ENCODE measurements around the gene ANXA11. TPM values are rescaled to one million over a fixed set of nuclear protein-coding genes. Genes with fewer than 3 reads are reported as not detected.

ANXA11 gene
- total RNA-seq, 4 donors from 2014 or later: 126 to 213 (median 166) TPM

GRCh38 chr10:80182986-80183385 is 22.4 kb downstream of the ANXA11 start:
- H3K36me3 ChIP-seq: peaks cover 0 to 7% (median 0%) of the 10 kb centered on the region in 4 donors
- no peak overlapping the region for H3K4me3 ChIP-seq
- WGBS: 56% methylated on average over 4 of the region's 6 CpGs
- TF ChIP-seq POLR2AphosphoS5 (IDR thresholded peaks at IDR 0.05): no peak
- no peak for TF ChIP-seq CTCF (IDR thresholded peaks at IDR 0.05)
- no peak for TF ChIP-seq POLR2A (IDR thresholded peaks at IDR 0.05; ENCODE audit: low read depth)
- TF ChIP-seq EP300 (IDR thresholded peaks at IDR 0.05): no peak
- H3K4me1 ChIP-seq: peaks cover 77 to 89% (median 81%) of the 10 kb centered on the region in 4 donors
- H3K9me3 ChIP-seq: no peaks in the 10 kb centered on the region
- no peaks in the 10 kb centered on the region for H3K27me3 ChIP-seq
- no peak for DNase-seq (ENCODE audit: extremely low spot score)
- intact Hi-C loops (cut with DNase I): no loop called here
- no peak overlapping the region for H3K27ac ChIP-seq (replicated peaks in 1 of 4)

- intact Hi-C loops (cut with DNase I): no loop called here
- 82% methylated on average over 12 of the region's 12 CpGs for WGBS
- H3K4me3 ChIP-seq: no peak overlapping the region
- H3K27me3 ChIP-seq: no peaks in the 10 kb centered on the region
- TF ChIP-seq POLR2AphosphoS5 (IDR thresholded peaks at IDR 0.05) (no peak), CTCF (IDR thresholded peaks at IDR 0.05) (no peak), POLR2A (IDR thresholded peaks at IDR 0.05; ENCODE audit: low read depth) (no peak), EP300 (IDR thresholded peaks at IDR 0.05) (no peak)
- H3K36me3 ChIP-seq: peaks cover 0 to 8% (median 2%) of the 10 kb centered on the region in 4 donors
- H3K27ac ChIP-seq (replicated peaks in 1 of 4): peak overlapping the region in 2 of 4 donors; percentile 9 to 28
- no peak for DNase-seq (ENCODE audit: extremely low spot score)
- H3K9me3 ChIP-seq: no peaks in the 10 kb centered on the region
- peaks cover 56 to 73% (median 65%) of the 10 kb centered on the region in 4 donors for H3K4me1 ChIP-seq
Measured at GRCh38 chr10:80177781-80178636, 27.3 kb downstream of the ANXA11 start.

- H3K27ac ChIP-seq (replicated peaks in 1 of 4): no peak overlapping the region
- peaks cover 7 to 23% (median 16%) of the 10 kb centered on the region in 4 donors for H3K36me3 ChIP-seq
- no peak for DNase-seq (ENCODE audit: extremely low spot score)
- no peak for TF ChIP-seq EP300 (IDR thresholded peaks at IDR 0.05)
- TF ChIP-seq POLR2A (IDR thresholded peaks at IDR 0.05; ENCODE audit: low read depth): no peak
- no peak for TF ChIP-seq POLR2AphosphoS5 (IDR thresholded peaks at IDR 0.05)
- TF ChIP-seq CTCF (IDR thresholded peaks at IDR 0.05): no peak
- 98% methylated on average over 6 of the region's 6 CpGs for WGBS
- no peak overlapping the region for H3K4me3 ChIP-seq
- H3K4me1 ChIP-seq: peaks cover 59 to 72% (median 69%) of the 10 kb centered on the region in 4 donors
- intact Hi-C loops (cut with DNase I): no loop called here
- H3K9me3 ChIP-seq: no peaks in the 10 kb centered on the region
- H3K27me3 ChIP-seq: no peaks in the 10 kb centered on the region
Measured at GRCh38 chr10:80176526-80176925, 28.8 kb downstream of the ANXA11 start.

GRCh38 chr10:80174641-80175395 is 30.5 kb downstream of the ANXA11 start:
- WGBS: 98% methylated on average over 7 of the region's 15 CpGs
- peaks cover 53 to 81% (median 65%) of the 10 kb centered on the region in 4 donors for H3K4me1 ChIP-seq
- H3K4me3 ChIP-seq: no peak overlapping the region
- H3K9me3 ChIP-seq: no peaks in the 10 kb centered on the region
- no peaks in the 10 kb centered on the region for H3K27me3 ChIP-seq
- no peak for DNase-seq (ENCODE audit: extremely low spot score)
- TF ChIP-seq EP300 (IDR thresholded peaks at IDR 0.05) (no peak), POLR2AphosphoS5 (IDR thresholded peaks at IDR 0.05) (no peak), POLR2A (IDR thresholded peaks at IDR 0.05; ENCODE audit: low read depth) (no peak), CTCF (IDR thresholded peaks at IDR 0.05) (no peak)
- H3K27ac ChIP-seq (replicated peaks in 1 of 4): no peak overlapping the region
- intact Hi-C loops (cut with DNase I): no loop called here
- H3K36me3 ChIP-seq: peaks cover 7 to 32% (median 28%) of the 10 kb centered on the region in 4 donors

All from esophagus muscularis mucosa (tissue), 4 donors.